Embryonic facial prominence (tissue), 1 donor: ENCODE results near the gene SMPD3.

ENCODE experiments used
- DNase-seq: peaks from one replicate; pipeline ENCODE4 v3.0.0-alpha.2; 2016; ENCODE audit errors: extremely low spot score

The SMPD3 gene

GRCh38 chr16:68335175-68335574 lies 113.1 kb downstream of the SMPD3 start:
- DNase-seq, result no peak

- DNase-seq, result no peak
Measured at GRCh38 chr16:68332411-68333121, 115.7 kb downstream of the SMPD3 start.

- DNase-seq, result no peak
Measured at GRCh38 chr16:68331879-68332410, 116.4 kb downstream of the SMPD3 start.

GRCh38 chr16:68328860-68329390 lies 119.4 kb downstream of the SMPD3 start:
- DNase-seq, result no peak

- DNase-seq, result peak; percentile 67
Measured at GRCh38 chr16:68328151-68328859, 120.0 kb downstream of the SMPD3 start.

GRCh38 chr16:68324780-68325357 lies 123.4 kb downstream of the SMPD3 start:
- no peak for DNase-seq

- DNase-seq, result no peak
Measured at GRCh38 chr16:68324336-68324735, 124.0 kb downstream of the SMPD3 start.

- no peak for DNase-seq
Measured at GRCh38 chr16:68319185-68319908, 129.0 kb downstream of the SMPD3 start.

GRCh38 chr16:68313116-68313515 lies 135.2 kb downstream of the SMPD3 start:
- no peak for DNase-seq

- DNase-seq, result peak; percentile 85
Measured at GRCh38 chr16:68310774-68311511, 137.4 kb downstream of the SMPD3 start, which contains the start of the genes PRMT7 and SLC7A6OS. PRMT7 (plus strand) TSS chr16:68311019; CDS start chr16:68315980, 4,961 bp downstream. SLC7A6OS (minus strand) TSS chr16:68310946; CDS start chr16:68310926, 20 bp downstream.

- no peak for DNase-seq
Measured at GRCh38 chr16:68310437-68310773, 137.9 kb downstream of the SMPD3 start.

- DNase-seq, result no peak
Measured at GRCh38 chr16:68309799-68310198, 138.5 kb downstream of the SMPD3 start.
